Osteoblast (primary cell): ENCODE results near the gene SCN4B. TPM values are rescaled to one million over a fixed set of nuclear protein-coding genes. Genes with fewer than 3 reads are reported as not detected.

Experiments used
- DNase-seq: peaks from one replicate; pipeline ENCODE4 v3.0.0; 2011; ENCODE audit warnings: low spot score, mixed read lengths; ENCODE audit not compliant: insufficient read length; ENCODE audit errors: missing footprints
- H2AFZ ChIP-seq: 2 replicates; pipeline ENCODE4 v1.6.0; 2011; ENCODE audit warnings: mild to moderate bottlenecking, low read length
- H3K27ac ChIP-seq: 2 replicates; pipeline ENCODE4 v1.5.1; 2011; ENCODE audit warnings: mild to moderate bottlenecking, low read depth, low read length, moderate library complexity
- H3K27me3 ChIP-seq: 2 replicates; pipeline ENCODE4 v1.6.0; 2012; ENCODE audit warnings: mild to moderate bottlenecking, control low read depth, inconsistent platforms, low read length, moderate library complexity; ENCODE audit not compliant: insufficient read depth
- H3K36me3 ChIP-seq: 2 replicates; pipeline ENCODE4 v1.5.1; 2011; ENCODE audit warnings: mild to moderate bottlenecking, low read length, control low read depth, moderate library complexity; ENCODE audit not compliant: insufficient read depth
- H3K4me1 ChIP-seq: 2 replicates; pipeline ENCODE4 v1.5.1; 2011; ENCODE audit warnings: mild to moderate bottlenecking, low read length, control low read depth, moderate library complexity; ENCODE audit not compliant: insufficient read depth
- H3K4me2 ChIP-seq: 2 replicates; pipeline ENCODE4 v1.6.0; 2011; ENCODE audit warnings: mild to moderate bottlenecking, low read length; ENCODE audit not compliant: insufficient read depth
- H3K4me3 ChIP-seq: fragments of 200-600 bp; sonication (generic); 3 replicates; pipeline ENCODE4 v1.5.1; 2012; ENCODE audit warnings: mild to moderate bottlenecking, low read length, inconsistent platforms; ENCODE audit not compliant: insufficient read depth
- H3K79me2 ChIP-seq: 2 replicates; pipeline ENCODE4 v1.6.0; 2012; ENCODE audit warnings: mild to moderate bottlenecking, low read length, control low read depth, inconsistent platforms; ENCODE audit not compliant: insufficient read depth
- H3K9me3 ChIP-seq: 2 replicates; pipeline ENCODE4 v1.5.1; 2011; ENCODE audit warnings: low read depth, low read length, control low read depth
- H4K20me1 ChIP-seq: 2 replicates; pipeline ENCODE4 v1.6.0; 2012; ENCODE audit warnings: mild to moderate bottlenecking, low read length, control low read depth; ENCODE audit not compliant: insufficient read depth
- total RNA-seq: library from RNA; depleted of rRNA; stranded (reverse); fragments of >200 nt; gene quantifications from 2 replicates; pipeline ENCODE4 v1.2.3, GENCODE V29; 2012
- TF ChIP-seq, protein P1 (sequence below): IDR thresholded peaks from 2 replicates; pipeline ENCODE4 v1.5.1; 2011; ENCODE audit warnings: mild to moderate bottlenecking, low read depth, low read length, moderate library complexity; ENCODE audit errors: extremely low read depth

The SCN4B gene, protein sequence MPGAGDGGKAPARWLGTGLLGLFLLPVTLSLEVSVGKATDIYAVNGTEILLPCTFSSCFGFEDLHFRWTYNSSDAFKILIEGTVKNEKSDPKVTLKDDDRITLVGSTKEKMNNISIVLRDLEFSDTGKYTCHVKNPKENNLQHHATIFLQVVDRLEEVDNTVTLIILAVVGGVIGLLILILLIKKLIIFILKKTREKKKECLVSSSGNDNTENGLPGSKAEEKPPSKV
- under 0.01 and 0.36 TPM in 2 replicates for total RNA-seq

DNA sequence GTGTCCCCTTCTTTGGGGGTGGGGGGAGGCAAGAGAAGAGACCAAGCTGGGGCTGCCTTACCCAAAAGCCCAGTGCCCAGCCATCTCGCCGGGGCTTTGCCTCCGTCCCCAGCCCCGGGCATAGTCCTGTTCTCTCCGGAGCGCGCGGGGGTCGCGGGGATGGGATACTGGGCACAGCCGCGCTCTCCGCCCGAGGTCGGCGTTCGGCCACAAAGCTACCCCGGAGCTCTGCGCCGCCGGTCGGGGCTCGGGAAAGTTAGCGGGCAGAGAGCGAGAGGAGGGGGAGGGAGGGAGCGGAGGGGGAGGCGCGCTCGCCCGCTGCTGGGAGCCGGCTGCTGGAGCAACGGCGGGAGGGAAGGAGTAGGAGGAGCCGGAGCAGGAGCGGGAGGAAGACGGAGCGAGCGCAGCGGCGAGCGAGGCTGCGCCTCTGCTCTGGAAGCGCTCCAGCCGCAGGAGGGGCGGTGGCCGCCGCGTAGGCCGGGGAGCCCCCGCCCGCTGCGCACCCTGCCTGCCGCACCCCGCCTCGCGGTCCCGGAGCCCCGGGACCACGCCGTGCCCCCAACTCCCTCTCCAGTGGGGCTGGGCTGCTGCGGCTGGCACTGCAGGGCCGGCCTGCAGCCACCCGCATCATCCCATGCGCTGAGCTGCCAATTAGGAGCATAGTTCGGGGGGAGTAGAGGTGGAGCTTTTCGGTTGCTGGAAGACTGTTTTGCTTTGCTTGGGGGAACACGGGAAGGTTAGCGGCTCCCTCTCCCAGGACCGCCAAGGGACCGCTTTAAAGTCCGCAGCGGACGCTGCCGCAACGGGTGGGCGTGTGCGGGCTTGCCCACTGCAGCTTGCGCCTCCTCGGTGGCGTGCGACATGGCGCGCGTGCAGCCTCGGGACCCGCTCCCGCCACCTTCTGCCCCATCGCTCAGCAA is at the start of gene SCN4B:
Gene SCN4B (minus strand): TSS at position 272 of the 920 bp plus-strand sequence. CDS start 150 bp downstream, at position 122.
- peaks cover 87% of the 10 kb centered on the region for H3K27me3 ChIP-seq
- no peaks in the 10 kb centered on the region for H3K9me3 ChIP-seq
- peak within 1 kb of the TSS; percentile 43 for H3K4me3 ChIP-seq
- H3K27ac ChIP-seq = no peak within 1 kb of the TSS
- no peaks in the 10 kb centered on the region for H3K4me1 ChIP-seq
- no peaks in the 10 kb centered on the region for H3K79me2 ChIP-seq
- TF ChIP-seq, protein P1, sequence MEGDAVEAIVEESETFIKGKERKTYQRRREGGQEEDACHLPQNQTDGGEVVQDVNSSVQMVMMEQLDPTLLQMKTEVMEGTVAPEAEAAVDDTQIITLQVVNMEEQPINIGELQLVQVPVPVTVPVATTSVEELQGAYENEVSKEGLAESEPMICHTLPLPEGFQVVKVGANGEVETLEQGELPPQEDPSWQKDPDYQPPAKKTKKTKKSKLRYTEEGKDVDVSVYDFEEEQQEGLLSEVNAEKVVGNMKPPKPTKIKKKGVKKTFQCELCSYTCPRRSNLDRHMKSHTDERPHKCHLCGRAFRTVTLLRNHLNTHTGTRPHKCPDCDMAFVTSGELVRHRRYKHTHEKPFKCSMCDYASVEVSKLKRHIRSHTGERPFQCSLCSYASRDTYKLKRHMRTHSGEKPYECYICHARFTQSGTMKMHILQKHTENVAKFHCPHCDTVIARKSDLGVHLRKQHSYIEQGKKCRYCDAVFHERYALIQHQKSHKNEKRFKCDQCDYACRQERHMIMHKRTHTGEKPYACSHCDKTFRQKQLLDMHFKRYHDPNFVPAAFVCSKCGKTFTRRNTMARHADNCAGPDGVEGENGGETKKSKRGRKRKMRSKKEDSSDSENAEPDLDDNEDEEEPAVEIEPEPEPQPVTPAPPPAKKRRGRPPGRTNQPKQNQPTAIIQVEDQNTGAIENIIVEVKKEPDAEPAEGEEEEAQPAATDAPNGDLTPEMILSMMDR = no peak
- H3K36me3 ChIP-seq = no peaks in the 10 kb centered on the region
- peak within 1 kb of the TSS; percentile 32 for H3K4me2 ChIP-seq
- no peak within 1 kb of the TSS for H2AFZ ChIP-seq
- peak; percentile 96 for DNase-seq
- H4K20me1 ChIP-seq = no peaks in the 10 kb centered on the region

GRCh38 chr11:118201966-118202365 is 49.3 kb upstream of the SCN4B start:
- Histone ChIP-seq H3K27ac (no peak overlapping the region), H3K4me1 (no peaks in the 10 kb centered on the region), H3K4me2 (no peak overlapping the region), H3K27me3 (peaks cover 19% of the 10 kb centered on the region), H3K79me2 (no peaks in the 10 kb centered on the region), H4K20me1 (no peaks in the 10 kb centered on the region), H3K9me3 (no peaks in the 10 kb centered on the region), H3K4me3 (no peak overlapping the region), H3K36me3 (no peaks in the 10 kb centered on the region), H2AFZ (no peak overlapping the region)
- no peak for DNase-seq
- TF ChIP-seq, protein P1 = no peak

DNA sequence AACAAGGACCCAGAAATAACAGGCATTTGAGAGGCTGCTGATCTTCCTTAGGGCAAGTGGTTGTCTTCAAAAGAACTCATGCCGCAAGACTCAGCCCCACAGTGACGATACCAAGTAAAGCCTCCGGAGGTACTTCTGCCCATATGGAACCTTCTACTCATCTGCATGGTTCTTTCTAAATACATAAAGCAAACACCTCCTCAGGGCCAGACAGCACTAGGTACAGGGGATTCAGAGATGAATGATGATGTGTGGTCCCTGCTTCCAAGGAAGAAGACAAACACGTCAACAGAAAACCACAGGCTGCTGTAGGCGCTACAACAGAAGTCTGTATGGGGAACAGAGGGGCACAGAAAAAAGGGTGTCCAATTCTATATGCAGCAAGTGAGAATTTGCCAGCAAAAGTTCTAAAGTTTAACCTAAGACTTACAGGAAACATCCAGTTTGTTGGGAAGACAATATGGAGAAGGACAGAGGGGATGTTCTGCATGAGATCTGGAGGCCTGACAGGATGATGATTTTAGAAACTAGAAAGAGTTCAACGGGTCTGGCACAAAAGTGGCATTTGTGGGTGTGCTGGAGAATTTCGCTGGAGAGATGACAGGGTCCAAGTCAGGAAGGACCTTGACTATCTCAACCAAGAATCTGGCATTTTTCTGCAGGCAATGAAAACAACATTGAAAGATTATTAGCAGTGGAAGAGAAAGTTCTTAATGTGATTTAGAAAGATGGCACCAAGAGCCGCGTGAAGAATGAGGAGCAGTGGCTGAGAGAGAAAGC is 48.5 kb upstream of the SCN4B start:
- Histone ChIP-seq H3K27me3 (peaks cover 25% of the 10 kb centered on the region), H3K4me2 (no peak overlapping the region), H3K36me3 (no peaks in the 10 kb centered on the region), H2AFZ (no peak overlapping the region), H3K4me1 (no peaks in the 10 kb centered on the region), H3K9me3 (no peaks in the 10 kb centered on the region), H3K4me3 (no peak overlapping the region), H3K79me2 (no peaks in the 10 kb centered on the region), H3K27ac (no peak overlapping the region), H4K20me1 (no peaks in the 10 kb centered on the region)
- no peak for DNase-seq
- TF ChIP-seq, protein P1 = no peak
